Kasumi-1 (cell line): ENCODE results near the gene MKNK1.

Experiments used
- DNase-seq, 2 experiments: peaks; one replicate each; lab custom pipeline; 2025; lab: John Stamatoyannopoulos, UW

MKNK1 gene

GRCh38 chr1:46539972-46540371 lies 64.1 kb downstream of the MKNK1 start:
- DNase-seq, result no peak

- no peak for DNase-seq
Measured at GRCh38 chr1:46538147-46538546, 65.9 kb downstream of the MKNK1 start.

- DNase-seq, result no peak
Measured at GRCh38 chr1:46537651-46538050, 66.4 kb downstream of the MKNK1 start.

- DNase-seq, result no peak
Measured at GRCh38 chr1:46536527-46536926, 67.5 kb downstream of the MKNK1 start.

GRCh38 chr1:46535063-46535462 lies 69.0 kb downstream of the MKNK1 start:
- peak; percentile 19 to 25 for DNase-seq

GRCh38 chr1:46533179-46533864 lies 70.7 kb downstream of the MKNK1 start:
- no peak for DNase-seq

GRCh38 chr1:46532498-46533178 lies 71.4 kb downstream of the MKNK1 start:
- DNase-seq, result peak; percentile 39 to 47

GRCh38 chr1:46532095-46532494 lies 72.0 kb downstream of the MKNK1 start:
- DNase-seq, result no peak

GRCh38 chr1:46530791-46531409 lies 73.2 kb downstream of the MKNK1 start:
- no peak for DNase-seq

GRCh38 chr1:46530311-46530710 lies 73.8 kb downstream of the MKNK1 start:
- DNase-seq, result no peak

- DNase-seq, result no peak
Measured at GRCh38 chr1:46529031-46529630, 74.9 kb downstream of the MKNK1 start.

GRCh38 chr1:46528297-46528955 lies 75.6 kb downstream of the MKNK1 start:
- DNase-seq, result peak in 1 of 2 experiments; percentile 19

GRCh38 chr1:46527474-46528296 lies 76.4 kb downstream of the MKNK1 start:
- peak; percentile 57 to 84 for DNase-seq

GRCh38 chr1:46526691-46527291 lies 77.3 kb downstream of the MKNK1 start:
- no peak for DNase-seq

- DNase-seq, result no peak
Measured at GRCh38 chr1:46526013-46526690, 77.9 kb downstream of the MKNK1 start.

GRCh38 chr1:46525253-46525983 lies 78.7 kb downstream of the MKNK1 start:
- DNase-seq, result no peak

- DNase-seq, result no peak
Measured at GRCh38 chr1:46524843-46525242, 79.2 kb downstream of the MKNK1 start.

- no peak for DNase-seq
Measured at GRCh38 chr1:46523496-46524353, 80.3 kb downstream of the MKNK1 start.

- DNase-seq, result no peak
Measured at GRCh38 chr1:46522969-46523320, 81.1 kb downstream of the MKNK1 start.
